Heart right ventricle (tissue), 12 donors: Measurements from ENCODE around the gene NBPF6. TPM values are rescaled to one million over a fixed set of nuclear protein-coding genes. Genes with fewer than 3 reads are reported as not detected.

ENCODE experiments used
- polyA plus RNA-seq, 2 donors: library from polyadenylated mRNA; stranded (reverse); fragments of 200-250 nt; gene quantifications; one replicate each; pipeline ENCODE4 v1.2.3, GENCODE V29; 2013
- total RNA-seq, 10 donors: library from RNA; stranded (reverse); fragmentation: NEBNext Ultra II Directional in 3 of 10; extraction: Animal tissue kit (Norgen Biotek cat#: 25700) in 3 of 10; gene quantifications; one replicate each; pipeline versions ENCODE4 v1.2.1 to v1.2.4, GENCODE V29; 2021 to 2023
- donor health status: ischemic (EF 13 %, LVEDD 7.1; RV severe dilation, severe dysfunction).
- donor health status: healthy with polysubstance abuse.
- donor health status: DM: no; HTN: yes; CAD: no.
- donor health status: DM: no; HTN: no; CAD: no.
- donor health status: ischemic (EF 25% LVEDD 6.9; RV normal size, moderate dysfunction).
- donor health status: ischemic (EF 25% LVEDD 5.7; RV mildly dilated, moderate dysfunction).
- donor health status: healthy.
- donor health status: nonischemic (EF 11% LVEDD 7.7; RV severe dilation, severe dysfunction).
- donor health status: DM: yes; HTN: yes; CAD: no.
- donor health status: PGD.
- donor health status: ischemic (EF 29% LVEDD 5.4; RV normal size, mild dysfunction).
- donor health status: nonischemic (EF 23%, LVEDD 6.1; RV moderate dilation, normal function).

NBPF6 gene
- total and polyA plus RNA-seq, 12 donors: not detected

Other genes with a start within 250 kb of the NBPF6 start
- 10 to 100 TPM; 10.7 to 21.5 (median 13.9) TPM for gene SLC25A24, start 250.0 kb upstream of the NBPF6 start, total RNA-seq
- 1 to 10 TPM; 6.3 to 9.8 TPM for gene SLC25A24, start 250.0 kb upstream of the NBPF6 start, polyA plus RNA-seq
- not detected for gene NBPF4, start 206.3 kb upstream of the NBPF6 start, total RNA-seq
- gene NBPF4, start 206.3 kb upstream of the NBPF6 start, polyA plus RNA-seq: not detected
- 1 to 10 TPM; 3.5 to 10.0 (median 6.1) TPM for gene EEIG2, start 109.8 kb downstream of the NBPF6 start, total RNA-seq
- 1 to 10 TPM; 1.5 to 1.6 TPM for gene EEIG2, start 109.8 kb downstream of the NBPF6 start, polyA plus RNA-seq
- 1 to 10 TPM in 5 of 10 donors, under 1 TPM in 5; 0.36 to 3.0 (median 1.3) TPM for gene HENMT1, start 210.8 kb downstream of the NBPF6 start, total RNA-seq
- gene HENMT1, start 210.8 kb downstream of the NBPF6 start, polyA plus RNA-seq: 1 to 10 TPM in 1 of 2 donors, under 1 TPM in 1; 0.66 to 1.2 TPM
- 10 to 100 TPM; 11.2 to 22.8 (median 13.3) TPM for gene PRPF38B, start 242.0 kb downstream of the NBPF6 start, total RNA-seq
- gene PRPF38B, start 242.0 kb downstream of the NBPF6 start, polyA plus RNA-seq: 10 to 100 TPM; 15.1 to 42.7 TPM